Fibroblast of peridontal ligament (primary cell): ENCODE data around the gene MRGPRE.

Experiments used
- DNase-seq: peaks from one replicate; pipeline ENCODE4 v3.0.0-alpha.2; 2010; ENCODE audit errors: extremely low read depth

The MRGPRE gene

DNA sequence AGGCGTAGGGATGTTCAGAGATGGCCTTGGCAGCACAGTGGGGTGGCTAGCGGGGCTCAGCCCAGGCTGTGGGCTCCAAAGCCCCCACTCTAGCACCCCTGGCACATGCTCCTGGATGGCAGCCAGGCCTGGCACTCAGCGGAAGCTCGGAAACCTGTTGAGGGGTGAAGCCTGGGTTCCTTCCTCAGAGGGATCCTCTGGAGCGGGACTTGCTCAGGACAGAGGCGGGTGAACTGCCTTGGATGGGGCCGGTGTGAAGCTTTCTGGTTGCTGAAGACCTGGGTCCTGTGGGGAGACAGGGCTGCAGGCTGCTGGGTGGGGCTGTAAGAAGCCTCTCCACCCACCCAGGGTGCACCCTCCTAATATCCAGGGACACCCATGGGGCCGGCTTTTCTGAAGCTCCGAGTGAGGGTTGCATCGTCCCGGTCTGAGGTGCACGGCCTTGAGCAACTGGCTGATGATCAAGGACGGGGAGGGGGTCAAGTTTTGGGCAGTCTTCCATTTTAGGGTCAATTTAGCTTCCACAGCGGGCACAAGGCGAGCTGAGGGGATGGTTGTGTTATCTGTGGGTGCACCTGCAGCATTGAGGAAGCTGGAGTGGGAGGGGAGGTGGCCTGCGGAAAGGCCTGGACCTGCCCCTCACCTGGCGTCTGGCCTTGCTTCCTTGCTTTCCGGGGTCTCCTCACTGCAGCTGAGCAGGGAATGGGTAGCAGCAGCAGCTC lies 5.2 kb downstream of the MRGPRE start:
- DNase-seq, result no peak

DNA sequence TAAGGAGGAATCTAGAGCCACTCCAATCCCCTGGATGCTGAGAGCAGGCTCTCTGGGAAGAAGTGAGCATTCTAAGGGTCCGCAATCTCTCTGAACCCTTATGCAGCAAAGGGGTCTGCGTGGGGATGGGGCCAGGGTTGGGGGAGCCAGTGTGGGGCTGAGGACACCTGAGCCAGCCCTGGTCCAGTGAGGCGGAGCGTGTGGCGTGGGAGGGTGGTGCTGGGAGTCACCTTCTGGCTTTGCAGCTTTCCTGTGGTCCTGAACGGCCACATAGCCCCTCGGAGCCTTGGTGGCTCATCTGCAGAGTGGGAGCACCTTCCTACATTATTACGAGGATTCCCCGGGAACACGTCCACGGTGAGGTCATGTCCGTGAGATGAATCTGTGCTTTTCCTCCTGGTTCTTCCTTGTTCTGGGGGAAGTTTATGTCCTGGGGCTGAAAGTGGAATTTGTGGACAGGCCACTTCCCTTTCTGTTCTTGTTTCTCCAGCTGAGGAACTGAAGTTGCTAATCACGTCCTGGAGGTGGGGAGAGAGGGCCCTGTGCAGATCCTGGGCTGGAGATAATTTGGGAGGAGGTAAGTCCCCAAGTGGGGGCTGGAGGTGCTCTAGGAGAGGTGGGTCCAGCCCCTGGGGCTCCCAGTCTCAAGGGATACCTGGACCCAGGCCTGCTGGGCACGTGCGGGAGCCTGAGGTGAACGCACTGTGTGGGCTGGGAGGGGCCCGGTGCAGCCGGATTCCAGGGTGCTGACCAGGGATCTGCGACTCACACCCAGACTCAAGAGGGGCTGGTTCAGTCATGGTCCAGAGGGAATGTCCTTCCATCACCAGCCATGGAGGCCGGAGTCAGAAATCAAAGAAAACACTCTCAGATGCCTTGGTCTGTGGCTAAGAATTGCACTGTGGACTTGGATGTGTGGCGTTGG lies 6.1 kb downstream of the MRGPRE start:
- no peak for DNase-seq

DNA sequence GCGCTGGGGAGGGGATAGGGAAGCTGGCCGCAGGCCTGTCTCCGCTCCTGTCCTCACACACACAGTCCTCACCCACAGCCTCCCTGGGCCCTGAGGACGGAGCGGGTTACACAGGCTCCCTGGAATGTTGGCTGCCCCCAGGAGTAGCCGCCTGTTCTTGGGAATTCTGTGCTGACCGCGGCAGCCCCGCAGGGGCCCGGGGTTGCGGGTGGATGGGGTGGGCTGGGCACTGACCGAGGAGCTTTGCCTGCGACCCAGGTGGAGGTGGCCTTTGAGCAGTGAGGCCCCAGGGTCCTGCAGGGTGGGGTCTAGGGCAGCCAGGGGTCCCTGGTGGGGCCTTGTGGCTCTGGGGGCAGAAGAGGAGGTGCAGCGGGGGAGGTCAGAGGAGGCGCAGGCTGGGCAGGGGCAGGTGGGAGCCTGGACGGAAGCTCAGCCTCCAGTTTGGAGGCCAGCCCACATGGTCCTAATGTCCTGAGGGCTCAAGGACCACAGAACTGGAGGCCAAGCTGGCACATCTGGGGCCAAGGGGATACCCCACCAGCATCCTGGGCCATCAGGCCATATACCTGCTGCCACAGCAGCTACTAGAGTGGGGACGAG lies 7.0 kb downstream of the MRGPRE start:
- no peak for DNase-seq

DNA sequence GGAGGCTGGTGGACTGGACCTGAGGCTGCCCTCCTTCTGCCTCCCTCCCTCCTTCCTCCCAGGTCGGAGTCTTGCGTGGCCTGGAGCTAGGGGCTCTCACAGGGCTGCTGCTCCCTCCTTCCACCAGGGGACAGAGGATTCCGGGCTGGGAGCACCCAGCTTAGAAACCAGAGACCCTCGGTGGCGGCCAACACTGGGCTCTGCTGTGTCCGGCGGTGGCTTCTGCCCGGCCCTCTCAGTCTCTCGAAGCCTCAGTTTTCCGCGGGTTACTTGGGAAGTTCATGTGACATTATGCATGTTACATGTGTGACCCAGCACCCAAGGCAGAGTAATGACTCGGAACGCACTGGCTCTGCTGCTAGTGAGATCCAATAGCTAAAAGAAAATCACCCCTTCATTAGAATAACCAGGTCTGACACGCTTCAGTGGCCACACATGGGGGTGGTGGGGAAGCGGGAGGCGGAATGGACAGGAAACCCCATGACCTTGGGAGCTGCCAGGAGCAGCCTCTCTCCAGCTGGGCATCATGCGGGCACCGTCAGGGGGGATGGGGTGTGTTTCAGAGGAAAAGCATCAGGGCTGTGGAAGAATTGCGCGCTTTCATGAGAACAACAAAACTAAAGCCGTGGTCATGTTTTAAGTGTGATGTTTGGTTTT lies 7.7 kb downstream of the MRGPRE start:
- no peak for DNase-seq

DNA sequence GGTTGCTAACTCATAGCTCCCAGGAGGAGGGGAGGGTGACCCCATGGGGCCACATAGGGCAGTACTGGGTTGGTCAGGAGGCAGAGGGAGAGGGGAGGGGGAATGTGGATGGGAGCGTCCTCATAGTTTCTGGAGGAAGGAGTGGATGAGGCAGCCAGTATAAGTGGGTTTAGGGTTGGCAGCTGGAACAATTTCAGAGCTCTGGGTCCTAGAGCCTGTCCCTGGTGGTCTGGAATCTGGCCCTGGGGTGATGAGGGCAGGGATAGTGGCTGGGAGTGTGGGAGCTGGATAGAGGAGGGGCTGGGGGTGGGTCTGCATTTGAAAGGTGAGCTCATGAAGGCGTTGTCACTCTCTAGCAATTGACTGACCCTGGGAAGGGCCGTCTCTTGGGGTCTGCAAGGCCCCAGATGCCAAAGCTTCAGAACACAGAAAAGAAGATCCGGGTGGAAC lies 8.3 kb downstream of the MRGPRE start:
- no peak for DNase-seq

DNA sequence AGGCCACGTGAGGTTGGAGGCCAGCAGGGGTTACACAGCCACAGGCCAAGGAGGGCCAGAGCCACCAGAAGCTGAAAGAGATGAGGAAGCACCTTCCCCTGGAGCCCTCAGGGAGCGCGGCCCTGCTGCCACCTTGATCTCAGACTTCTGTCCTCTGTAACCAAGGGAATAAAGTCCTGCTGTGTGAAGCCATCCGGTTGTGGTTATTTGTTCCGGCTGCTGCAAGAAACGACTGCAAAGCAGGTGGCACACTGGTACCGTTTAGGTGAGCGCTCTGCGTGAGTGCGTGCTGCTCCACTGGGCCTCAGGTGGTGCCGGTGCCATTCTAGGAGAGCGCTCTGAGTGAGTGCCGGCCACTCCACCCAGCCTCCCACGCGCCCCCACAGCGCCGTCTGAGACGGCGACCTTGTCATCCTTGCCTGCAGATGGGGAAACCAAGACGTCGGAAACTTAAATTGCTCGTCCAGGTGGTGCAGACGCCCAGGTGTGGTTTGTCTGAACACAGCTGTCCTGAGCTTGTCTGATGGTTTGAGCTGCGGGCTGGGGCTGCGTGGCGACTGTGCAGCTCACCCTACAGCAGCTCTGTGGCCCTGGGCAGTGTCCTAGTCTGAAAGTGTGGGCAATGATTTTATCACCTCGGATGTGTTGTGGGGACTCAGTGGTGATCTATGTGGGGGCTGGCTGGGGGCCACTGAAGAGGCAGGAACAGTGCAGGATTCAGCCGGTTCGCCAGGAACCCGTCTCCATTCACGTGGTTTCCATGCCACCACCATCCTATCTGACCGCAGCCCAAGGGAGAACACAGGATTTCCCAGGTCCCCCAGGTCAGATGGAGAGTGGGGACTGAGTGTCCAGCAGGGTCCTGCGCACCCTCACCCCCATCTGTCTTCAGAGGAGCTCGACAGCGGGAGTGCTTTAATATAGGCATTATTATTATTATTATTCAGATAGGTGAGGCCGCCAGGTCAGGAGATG lies 9.0 kb downstream of the MRGPRE start:
- no peak for DNase-seq

DNA sequence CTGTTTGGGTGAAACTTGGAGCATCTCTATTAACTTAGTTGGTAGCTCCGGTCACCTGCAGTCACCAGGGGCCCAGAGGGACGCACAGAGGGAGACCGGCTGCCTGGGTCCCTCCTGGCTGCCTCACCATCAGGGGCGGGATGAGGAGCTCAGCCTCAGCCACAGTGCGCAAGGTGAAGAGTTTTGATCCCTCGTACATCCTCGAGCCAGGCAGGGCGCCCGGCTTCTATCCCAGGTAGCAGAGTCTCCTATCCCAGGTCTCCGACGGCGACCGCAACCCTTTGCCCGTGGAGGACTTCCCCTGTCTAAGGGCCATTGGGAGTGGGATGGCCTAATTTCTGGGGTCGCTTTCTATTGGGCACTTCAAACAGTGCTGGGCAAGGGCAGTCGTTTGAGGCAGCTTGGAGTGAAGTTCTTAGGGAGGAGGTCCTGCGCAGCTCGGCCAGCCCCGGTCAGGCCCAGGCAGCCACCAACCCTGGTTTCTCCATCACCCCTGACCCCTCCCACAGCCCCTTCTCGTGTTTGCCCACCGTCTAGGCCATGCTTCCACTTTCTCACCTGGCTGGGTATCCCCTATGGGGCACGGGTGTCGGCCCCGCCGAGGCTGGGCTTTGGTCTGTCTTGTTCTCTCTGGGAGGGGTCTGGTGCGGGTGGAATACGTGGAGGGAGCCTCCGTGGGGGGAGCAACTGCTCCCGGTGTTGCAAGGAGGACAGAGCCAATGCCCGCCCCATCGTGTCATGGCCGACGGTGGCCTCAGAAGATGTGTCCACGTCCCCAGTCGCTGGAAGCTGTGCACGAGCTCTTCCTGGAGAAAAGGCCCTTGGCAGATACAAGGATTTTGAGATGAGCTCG lies 10.0 kb downstream of the MRGPRE start:
- no peak for DNase-seq

DNA sequence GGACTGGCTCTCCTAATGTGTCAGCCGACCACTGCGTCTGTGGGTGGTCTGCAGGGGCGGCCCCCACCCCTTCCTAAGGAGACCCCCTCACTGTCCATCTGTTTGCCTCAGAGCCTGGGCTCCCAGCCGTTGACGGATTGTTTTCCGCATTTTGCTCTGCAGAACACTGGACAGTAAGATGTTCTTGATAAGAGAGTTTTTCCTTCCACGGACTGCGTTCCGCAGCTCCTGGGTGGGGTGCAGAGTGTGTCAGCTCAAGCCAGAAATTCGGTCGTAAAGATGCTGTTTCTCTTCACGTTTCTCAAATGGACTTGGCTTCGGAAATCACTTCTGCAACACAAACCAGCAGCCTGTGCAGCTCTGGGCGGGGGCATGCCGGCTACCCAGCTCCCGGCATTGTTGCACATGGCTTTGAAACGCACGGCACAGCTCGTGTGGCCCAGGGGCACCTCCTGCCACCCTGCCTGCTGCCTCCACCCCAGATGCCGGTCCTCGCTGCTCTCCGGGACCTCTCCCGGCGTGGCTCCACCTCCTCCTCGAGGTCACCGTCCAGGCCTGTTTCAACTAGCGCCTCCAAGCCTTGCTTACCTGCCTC lies 10.7 kb downstream of the MRGPRE start:
- DNase-seq, result no peak

DNA sequence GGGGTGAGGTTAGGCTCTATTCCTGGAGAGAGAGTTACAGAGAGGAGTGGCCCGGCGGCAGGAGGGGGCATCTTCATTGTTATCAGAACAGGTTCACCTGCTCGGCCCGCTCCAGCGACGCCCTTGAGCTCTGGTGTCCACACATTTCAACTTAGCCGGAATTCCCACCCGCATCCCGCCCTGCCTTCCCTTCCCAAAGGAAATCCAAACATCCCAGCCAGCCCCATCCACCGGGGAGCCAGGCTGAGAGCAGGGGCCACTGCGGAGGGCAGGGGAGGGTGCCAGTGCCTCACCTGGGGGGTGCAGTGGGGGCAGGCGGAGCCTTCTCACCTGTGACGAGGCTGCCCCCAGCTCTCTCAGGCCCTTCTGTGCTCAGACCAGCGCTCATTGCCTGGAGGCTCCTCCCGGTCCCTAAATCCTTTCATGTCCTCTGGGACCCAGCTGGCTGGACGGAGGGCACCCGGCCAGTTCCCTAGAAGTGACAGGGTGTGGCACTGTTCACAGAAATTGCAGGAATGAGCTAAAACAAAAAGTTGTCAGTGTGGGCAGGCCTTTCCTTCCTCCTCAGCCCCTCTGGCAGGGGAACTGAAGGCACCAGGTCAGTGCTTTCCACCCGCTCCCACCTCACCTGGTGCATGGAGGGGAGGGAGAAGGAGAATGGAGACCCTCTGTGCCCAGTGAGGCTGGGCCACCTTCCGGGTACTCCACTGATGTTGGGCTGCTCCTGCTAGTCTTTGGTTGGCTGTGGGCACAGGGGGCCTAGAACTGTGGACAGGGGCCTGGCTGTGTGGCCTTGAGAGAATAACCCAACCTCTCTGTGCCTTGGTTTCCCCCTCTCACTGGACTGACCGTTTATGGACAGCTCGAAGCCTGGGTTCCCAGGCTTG lies 11.5 kb downstream of the MRGPRE start:
- DNase-seq, result no peak

DNA sequence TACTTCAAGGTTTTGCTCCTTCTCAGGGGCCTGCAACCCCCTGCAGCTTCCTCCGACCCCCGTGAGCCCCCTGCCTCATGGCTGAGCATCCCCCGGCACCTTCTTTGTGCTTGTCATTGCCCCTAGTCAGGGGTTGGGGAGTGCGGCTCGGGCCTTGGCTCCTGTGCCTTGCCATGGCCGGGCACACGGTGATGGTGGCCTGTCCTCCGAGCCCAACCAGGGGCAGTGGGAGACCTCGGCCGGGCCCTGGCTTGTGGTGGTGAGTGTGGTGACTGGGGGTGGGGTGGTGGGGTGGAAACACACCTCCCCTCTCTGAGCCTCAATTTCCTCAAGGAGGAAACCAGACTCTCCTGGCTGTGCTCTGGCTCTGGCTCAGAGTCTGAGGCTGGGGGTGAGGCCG lies 12.1 kb downstream of the MRGPRE start:
- DNase-seq, result no peak

DNA sequence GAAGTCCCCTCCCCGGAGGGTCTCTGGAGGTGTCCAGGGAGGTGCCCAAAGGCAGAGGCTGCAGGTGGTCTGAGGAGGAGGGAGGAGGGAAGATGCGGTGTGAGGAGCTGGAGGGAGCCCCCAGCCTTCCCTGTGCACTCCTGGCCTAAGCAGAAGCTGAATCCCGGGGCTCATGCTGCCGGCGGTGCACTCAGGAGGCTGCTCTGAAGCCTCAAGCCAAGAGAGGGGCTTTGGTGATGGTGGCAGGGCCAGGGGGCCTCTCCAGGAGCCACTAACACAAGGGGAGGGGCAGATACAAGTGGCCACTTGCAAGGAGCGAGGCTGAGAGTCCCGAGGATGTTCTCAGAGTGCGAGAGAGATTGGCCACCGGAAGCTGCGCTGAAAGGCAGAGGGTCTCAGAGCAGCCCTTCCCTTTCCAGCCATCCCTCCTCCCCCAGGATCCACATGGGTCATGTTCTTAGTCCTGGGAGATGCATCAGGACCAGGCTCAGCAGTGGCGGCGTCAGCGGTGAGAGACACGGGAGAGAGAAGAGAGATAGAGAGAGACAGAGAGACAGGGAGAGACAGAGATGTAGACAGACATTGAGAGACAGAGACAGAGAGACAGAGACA lies 12.8 kb downstream of the MRGPRE start:
- DNase-seq, result no peak

DNA sequence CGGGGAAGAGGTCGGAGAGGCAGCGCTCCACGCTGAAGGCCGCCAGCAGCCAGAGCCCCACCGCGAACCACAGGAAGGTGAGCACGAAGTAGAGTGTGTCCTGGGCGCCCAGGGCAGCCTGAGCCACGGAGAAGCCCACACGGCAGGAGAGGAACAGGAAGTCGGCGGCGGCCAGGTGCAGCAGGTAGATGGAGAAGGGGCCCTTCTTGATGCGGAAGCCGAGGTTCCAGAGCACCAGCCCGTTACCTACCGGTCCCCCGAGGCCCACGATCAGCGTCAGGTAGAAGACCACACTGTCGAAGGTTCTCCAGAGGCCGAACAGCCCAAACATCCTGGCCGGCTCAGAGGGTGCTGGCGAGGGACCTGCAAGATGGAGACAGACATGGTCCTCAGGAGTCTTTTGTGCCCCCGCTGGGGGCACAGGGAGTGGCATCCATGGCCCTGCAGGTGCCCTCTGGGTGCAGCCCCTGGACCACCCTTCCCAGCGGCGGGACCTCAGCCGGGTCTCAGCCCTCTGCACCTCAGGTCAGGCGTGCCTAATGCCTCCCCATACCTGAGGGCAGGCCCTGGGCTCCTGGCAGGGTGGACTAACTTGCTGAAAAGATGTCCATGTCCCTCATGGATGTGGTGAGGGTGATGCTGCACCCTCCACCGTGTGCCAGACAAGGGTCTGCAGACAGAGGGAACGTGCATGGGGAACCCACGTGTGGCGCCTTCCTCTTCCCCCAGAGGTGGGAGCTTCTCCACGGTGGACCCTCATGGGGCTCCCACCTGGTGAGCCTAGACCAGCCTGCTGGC lies 13.5 kb downstream of the MRGPRE start, which contains the start of gene MRGPRG:
TSS of gene MRGPRG (minus strand) at position 331 of the 798 bp plus-strand sequence. CDS start at position 331, 0 bp downstream.
- DNase-seq, result no peak

DNA sequence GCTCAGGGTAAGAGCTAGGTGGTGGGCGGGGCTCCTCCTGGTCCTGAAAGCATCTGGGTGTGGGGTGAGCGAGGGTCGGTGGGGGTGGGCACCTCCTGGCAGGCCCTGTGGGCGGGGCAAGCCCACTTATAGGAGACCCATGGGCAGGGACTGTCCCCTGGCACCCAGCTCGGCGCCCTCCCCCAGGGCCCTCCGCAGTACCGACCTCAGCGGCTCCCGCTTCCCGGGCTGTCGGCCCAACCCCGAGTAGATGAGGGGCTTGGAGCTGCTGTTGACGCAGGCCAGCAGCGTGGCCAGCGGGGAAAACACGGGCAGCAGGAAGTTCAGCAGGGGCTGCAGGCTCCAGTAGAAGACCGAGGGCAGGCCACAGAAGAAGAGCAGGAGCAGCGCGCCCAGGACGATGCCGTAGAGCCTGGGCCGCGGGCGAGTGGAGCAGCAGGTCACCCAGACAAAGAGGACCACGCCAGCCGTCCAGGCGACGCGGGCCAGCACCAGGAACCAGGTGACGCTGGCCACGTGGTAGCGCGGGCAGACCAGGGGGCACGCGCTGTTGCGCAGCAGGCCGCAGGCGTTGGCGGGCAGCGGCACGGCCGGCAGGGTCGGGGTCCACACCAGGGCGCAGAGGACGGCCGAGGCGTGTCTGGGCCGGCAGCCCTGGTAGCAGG lies 14.3 kb downstream of the MRGPRE start:
- no peak for DNase-seq

DNA sequence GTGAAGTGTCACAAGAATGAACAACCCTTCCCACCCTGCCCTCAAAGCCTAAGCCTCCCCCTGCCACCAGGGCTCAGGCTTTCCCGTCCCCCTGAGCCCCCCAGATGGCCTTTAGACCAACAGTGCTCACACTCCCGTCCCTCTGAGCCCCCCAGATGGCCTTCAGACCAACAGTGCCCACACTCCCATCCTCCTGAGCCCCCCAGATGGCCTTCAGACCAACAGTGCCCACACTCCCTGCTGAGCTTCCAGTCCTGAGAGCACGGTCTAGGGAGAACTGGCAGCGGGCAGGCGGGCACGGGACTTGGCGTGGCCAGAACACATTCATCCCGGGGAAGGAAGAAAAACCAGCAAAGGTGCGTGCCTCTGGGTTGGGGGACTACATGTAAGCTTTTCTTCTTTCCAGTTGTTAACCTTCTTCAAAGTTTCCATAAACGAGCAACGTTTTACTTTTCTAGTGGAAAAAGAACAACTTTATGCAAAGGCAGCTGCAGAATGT lies 16.1 kb downstream of the MRGPRE start:
- DNase-seq, result no peak

DNA sequence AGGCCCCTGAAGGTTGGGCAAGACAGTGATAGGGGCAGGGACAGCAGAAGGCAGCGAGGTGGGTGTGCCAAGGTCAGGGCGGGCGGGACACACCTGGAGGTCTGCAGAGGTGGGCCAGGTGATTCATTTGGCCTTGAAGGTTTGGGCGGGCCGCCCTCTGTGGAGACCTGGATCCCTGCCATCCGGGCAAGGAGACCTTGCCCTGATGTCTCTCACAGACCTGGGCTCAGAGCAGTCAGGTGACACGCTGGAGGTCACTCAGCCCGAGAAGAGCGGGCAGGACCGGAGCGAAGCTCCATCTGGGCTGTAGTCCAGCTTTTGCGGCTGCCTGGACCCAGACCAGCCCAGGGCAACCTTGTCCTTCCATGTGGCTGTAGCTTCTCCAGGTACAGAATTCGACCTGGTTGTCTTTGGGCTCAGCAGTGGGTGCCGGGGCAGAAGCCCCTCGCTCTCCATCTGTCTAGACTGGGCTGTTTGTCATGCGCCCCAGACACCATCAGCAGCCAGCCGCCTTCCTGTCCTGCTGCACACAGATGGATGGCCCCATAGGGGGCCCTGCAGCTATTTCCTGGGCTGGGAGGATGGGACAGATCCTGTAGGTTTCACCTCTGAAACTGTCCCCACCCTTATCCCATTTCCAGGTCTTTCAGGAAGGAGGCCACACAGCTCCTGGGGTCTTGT lies 16.7 kb downstream of the MRGPRE start:
- no peak for DNase-seq

DNA sequence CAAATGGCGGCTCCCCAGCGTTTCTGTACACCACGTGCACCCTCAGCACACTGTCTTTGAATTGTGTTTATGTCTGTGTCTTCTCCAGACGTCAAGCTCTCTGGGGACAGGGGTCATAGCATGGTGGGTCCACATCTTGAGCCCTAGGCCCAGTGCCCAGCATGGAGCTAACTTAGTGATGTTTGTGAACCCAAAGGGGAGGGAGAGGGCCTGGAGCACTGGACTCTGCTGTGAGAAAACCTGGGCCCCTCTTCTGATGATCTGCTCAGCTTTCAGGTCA lies 17.9 kb downstream of the MRGPRE start:
- no peak for DNase-seq
